Vagina (tissue), 2 donors: ENCODE data around the gene ITGAV. TPM values are rescaled to one million over a fixed set of nuclear protein-coding genes. Genes with fewer than 3 reads are reported as not detected.

ENCODE experiments used
- DNase-seq, 2 donors: peaks; one replicate each; pipeline ENCODE4 v3.0.0-alpha.2; 2017; ENCODE audit errors: extremely low spot score in 2 of 2
- H3K27ac ChIP-seq: fragments of 200-600 bp; sonication (generic); one replicate; pipeline ENCODE4 v1.5.1; 2019
- H3K27me3 ChIP-seq: fragments of 200-600 bp; sonication (generic); one replicate; pipeline ENCODE4 v1.5.1; 2019
- H3K36me3 ChIP-seq, 2 donors: fragments of 200-600 bp; sonication (generic); one replicate each; pipeline ENCODE4 v1.5.1; 2017 to 2019
- H3K4me1 ChIP-seq: fragments of 200-600 bp; sonication (generic); one replicate; pipeline ENCODE4 v1.5.1; 2019
- H3K4me3 ChIP-seq, 2 donors: fragments of 200-600 bp; sonication (generic); 1 replicate in 1 of 2; 2 replicates in 1 of 2; pipeline ENCODE4 v1.5.1; 2016 to 2019
- H3K9me3 ChIP-seq: fragments of 200-600 bp; sonication (generic); one replicate; pipeline ENCODE4 v1.5.1; 2019
- POLR2A ChIP-seq, 2 donors: fragments of 450-650 bp; IDR thresholded peaks; one replicate each; pipeline ENCODE4 v1.6.1; 2017; ENCODE audit warnings: antibody characterized with exemption in 2 of 2, mild to moderate bottlenecking in 2 of 2, moderate library complexity in 2 of 2
- POLR2AphosphoS5 ChIP-seq, 2 donors: sonication (generic); formaldehyde crosslinking; IDR thresholded peaks; one replicate each; pipeline ENCODE4 v1.9.0; 2017; ENCODE audit warnings: antibody characterized with exemption in 2 of 2, mild to moderate bottlenecking in 2 of 2, low read depth in 1 of 2; ENCODE audit not compliant: insufficient read depth in 1 of 2
- intact Hi-C: fragments of 100-400 bp; cut with DNase I; formaldehyde crosslinking; loops from one replicate; pipeline ENCODE4 v1.15.1; 2023
- total RNA-seq: library from RNA; depleted of rRNA; stranded (reverse); fragments of >200 nt; gene quantifications from one replicate; pipeline ENCODE4 v1.2.3, GENCODE V29; 2016
- TF ChIP-seq, protein P1 (sequence below), 3 experiments: fragments of 450-650 bp in 2 of 3; fragments of 200-600 bp in 1 of 3; sonication (generic) in 1 of 3; IDR thresholded peaks; one replicate each; pipeline ENCODE4 v1.5.1; 2017 to 2019; ENCODE audit warnings: antibody characterized with exemption in 3 of 3, mild to moderate bottlenecking in 2 of 3, moderate library complexity in 2 of 3

The ITGAV gene
- total RNA-seq, 1 donor from 2014 or later: 55.0 TPM

DNA sequence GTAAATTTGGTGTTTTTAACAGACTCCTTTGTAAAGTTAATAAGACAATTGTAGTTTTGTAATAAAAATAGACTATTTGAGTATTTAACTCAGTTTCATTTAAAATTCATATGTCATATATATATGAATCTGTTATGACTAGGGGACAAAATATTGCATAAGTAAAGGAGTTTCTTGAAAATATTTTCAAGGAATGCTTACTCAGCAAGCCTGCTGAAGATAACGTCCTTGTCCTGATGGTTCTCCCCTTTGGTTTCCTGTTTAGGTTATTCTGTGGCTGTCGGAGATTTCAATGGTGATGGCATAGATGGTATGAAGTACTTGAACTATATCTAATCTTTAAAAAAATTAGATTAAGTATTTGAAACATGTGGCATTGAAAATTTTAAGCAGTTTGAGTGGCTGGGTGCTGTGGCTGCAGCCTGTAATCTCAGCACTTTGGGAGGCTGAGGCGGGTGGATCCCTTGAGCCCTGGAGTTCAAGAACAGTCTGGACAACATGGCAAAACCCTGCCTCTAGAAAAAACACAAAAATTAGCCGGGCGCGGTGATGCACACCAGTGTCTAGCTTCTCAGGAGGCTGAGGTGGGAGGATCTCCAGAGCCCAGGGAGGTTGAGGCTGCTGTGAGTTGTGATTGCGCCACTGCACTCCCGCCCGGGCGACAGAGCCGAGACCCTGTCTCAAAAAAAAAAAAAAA is 47.1 kb downstream of the ITGAV start:
- Histone ChIP-seq H3K9me3 (no peaks in the 10 kb centered on the region), H3K27me3 (no peaks in the 10 kb centered on the region), H3K4me3 (no peak overlapping the region), H3K4me1 (no peaks in the 10 kb centered on the region), H3K36me3 (peaks cover 0 to 4% of the 10 kb centered on the region in 2 donors), H3K27ac (no peak overlapping the region)
- no peak for DNase-seq
- TF ChIP-seq POLR2AphosphoS5 (IDR thresholded peaks at IDR 0.05; ENCODE audit: insufficient read depth in 1 of 2, low read depth in 1 of 2) (no peak), POLR2A (IDR thresholded peaks at IDR 0.05) (no peak)
- TF ChIP-seq, protein P1, sequence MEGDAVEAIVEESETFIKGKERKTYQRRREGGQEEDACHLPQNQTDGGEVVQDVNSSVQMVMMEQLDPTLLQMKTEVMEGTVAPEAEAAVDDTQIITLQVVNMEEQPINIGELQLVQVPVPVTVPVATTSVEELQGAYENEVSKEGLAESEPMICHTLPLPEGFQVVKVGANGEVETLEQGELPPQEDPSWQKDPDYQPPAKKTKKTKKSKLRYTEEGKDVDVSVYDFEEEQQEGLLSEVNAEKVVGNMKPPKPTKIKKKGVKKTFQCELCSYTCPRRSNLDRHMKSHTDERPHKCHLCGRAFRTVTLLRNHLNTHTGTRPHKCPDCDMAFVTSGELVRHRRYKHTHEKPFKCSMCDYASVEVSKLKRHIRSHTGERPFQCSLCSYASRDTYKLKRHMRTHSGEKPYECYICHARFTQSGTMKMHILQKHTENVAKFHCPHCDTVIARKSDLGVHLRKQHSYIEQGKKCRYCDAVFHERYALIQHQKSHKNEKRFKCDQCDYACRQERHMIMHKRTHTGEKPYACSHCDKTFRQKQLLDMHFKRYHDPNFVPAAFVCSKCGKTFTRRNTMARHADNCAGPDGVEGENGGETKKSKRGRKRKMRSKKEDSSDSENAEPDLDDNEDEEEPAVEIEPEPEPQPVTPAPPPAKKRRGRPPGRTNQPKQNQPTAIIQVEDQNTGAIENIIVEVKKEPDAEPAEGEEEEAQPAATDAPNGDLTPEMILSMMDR (IDR thresholded peaks at IDR 0.05): no peak
- intact Hi-C loops: no loop called here

DNA sequence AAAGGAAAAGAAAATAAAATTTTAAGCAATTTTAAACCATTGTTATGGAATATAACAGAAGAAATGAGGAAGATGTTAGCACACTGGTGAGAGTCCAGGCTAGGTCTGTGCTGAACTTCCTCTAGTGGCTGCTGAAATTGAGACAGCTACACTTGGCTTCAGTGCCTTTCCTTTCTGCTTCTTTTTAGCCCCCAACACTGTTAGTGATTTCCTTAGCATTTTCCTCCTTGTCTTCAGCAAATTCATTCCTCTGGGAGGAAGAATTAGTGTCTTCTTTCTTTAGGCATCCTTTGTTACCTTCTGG is 47.6 kb downstream of the ITGAV start:
- H3K27me3 ChIP-seq: no peaks in the 10 kb centered on the region
- intact Hi-C loops: no loop called here
- no peaks in the 10 kb centered on the region for H3K9me3 ChIP-seq
- TF ChIP-seq POLR2A (IDR thresholded peaks at IDR 0.05) (no peak), POLR2AphosphoS5 (IDR thresholded peaks at IDR 0.05; ENCODE audit: insufficient read depth in 1 of 2, low read depth in 1 of 2) (no peak)
- TF ChIP-seq, protein P1 (IDR thresholded peaks at IDR 0.05): no peak
- peaks cover 0 to 5% of the 10 kb centered on the region in 2 donors for H3K36me3 ChIP-seq
- H3K4me1 ChIP-seq: no peaks in the 10 kb centered on the region
- DNase-seq: no peak
- no peak overlapping the region for H3K4me3 ChIP-seq
- H3K27ac ChIP-seq: no peak overlapping the region

DNA sequence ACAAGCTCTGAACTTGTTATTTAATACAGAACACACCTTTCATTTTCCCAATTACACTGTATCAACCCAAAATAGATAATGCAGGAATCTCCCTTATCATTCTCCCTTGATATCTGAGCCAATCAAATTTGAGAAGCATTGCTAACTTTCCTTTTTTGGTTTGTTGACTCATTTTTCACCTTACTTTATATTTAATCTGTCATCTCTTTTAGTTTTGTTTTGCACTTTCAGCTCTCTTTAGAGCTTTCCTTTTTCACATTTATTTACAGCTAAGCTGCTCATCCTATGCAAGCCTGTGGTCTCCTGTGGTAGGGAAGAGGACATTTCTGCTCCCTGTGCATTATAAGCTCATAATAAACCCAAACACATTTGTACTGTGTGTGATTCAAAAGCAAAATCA is 50.1 kb downstream of the ITGAV start:
- H3K36me3 ChIP-seq: peaks cover 0 to 24% of the 10 kb centered on the region in 2 donors
- no peaks in the 10 kb centered on the region for H3K27me3 ChIP-seq
- no peaks in the 10 kb centered on the region for H3K4me1 ChIP-seq
- TF ChIP-seq POLR2AphosphoS5 (IDR thresholded peaks at IDR 0.05; ENCODE audit: insufficient read depth in 1 of 2, low read depth in 1 of 2) (no peak), POLR2A (IDR thresholded peaks at IDR 0.05) (no peak)
- TF ChIP-seq, protein P1 (IDR thresholded peaks at IDR 0.05): no peak
- intact Hi-C loops: loop anchor here (5.0 kb wide), 1 partner anchor 138 kb away; no protein-coding TSS in a partner anchor
- no peak overlapping the region for H3K27ac ChIP-seq
- no peak overlapping the region for H3K4me3 ChIP-seq
- no peak for DNase-seq
- H3K9me3 ChIP-seq: no peaks in the 10 kb centered on the region

DNA sequence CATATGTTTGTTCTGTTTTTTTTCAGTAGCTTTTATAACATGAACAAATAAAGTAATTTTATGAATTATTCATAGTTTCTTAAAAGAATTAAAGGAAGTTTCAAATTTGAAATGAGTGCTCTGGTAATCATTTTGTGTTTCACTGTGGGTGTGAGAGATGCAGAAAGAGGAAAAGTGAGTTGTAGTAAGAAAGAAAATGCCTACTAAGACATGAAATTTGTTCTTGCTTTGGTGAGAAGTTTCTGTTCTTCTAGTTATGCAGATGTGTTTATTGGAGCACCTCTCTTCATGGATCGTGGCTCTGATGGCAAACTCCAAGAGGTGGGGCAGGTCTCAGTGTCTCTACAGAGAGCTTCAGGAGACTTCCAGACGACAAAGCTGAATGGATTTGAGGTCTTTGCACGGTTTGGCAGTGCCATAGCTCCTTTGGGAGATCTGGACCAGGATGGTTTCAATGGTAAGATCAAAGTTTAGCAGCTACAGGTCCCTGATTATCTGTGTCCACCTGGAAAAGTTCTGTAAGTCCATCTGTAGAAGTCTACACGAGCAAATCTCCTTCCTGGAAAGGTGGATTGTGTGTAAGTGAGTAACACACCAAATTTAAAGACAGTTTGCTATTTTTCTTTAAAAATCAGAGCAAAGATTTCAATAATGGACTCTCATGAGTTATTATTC is 51.4 kb downstream of the ITGAV start:
- no peak for TF ChIP-seq POLR2AphosphoS5 (IDR thresholded peaks at IDR 0.05; ENCODE audit: insufficient read depth in 1 of 2, low read depth in 1 of 2)
- TF ChIP-seq, protein P1 (IDR thresholded peaks at IDR 0.05): no peak
- TF ChIP-seq POLR2A (IDR thresholded peaks at IDR 0.05): no peak
- intact Hi-C loops: loop anchor here (5.0 kb wide), 1 partner anchor 139 kb away; no protein-coding TSS in a partner anchor
- no peaks in the 10 kb centered on the region for H3K9me3 ChIP-seq
- no peak overlapping the region for H3K27ac ChIP-seq
- no peak overlapping the region for H3K4me3 ChIP-seq
- DNase-seq: no peak
- no peaks in the 10 kb centered on the region for H3K4me1 ChIP-seq
- H3K36me3 ChIP-seq: peaks cover 0 to 20% of the 10 kb centered on the region in 2 donors
- no peaks in the 10 kb centered on the region for H3K27me3 ChIP-seq

DNA sequence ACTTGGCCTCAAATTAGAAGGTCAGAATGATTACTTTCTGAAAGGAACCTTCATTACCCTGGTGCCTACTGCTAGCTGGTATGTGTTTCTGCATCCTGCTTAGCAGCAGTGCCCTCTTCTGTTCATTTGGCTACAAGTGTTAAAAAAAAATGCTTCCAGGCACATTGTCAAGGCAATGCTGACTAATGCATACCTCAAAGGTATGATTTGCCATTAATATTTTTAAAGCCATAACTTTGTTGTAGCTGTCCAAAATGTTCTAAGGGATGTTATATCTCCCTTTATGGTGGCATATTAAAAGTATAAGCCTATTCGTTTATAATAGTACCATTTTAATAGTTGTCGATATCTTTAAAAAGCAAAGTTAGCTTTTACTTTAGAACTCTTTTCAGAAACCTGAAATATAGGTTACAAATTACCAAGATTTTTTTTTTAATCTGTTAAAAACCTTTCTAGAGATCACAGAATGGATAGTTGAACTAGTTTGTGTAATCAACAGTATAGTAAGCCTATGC is 52.0 kb downstream of the ITGAV start:
- H3K27ac ChIP-seq: no peak overlapping the region
- no peak overlapping the region for H3K4me3 ChIP-seq
- TF ChIP-seq POLR2A (IDR thresholded peaks at IDR 0.05): no peak
- peak in 1 of 2 donors; percentile 40 for TF ChIP-seq POLR2AphosphoS5 (IDR thresholded peaks at IDR 0.05; ENCODE audit: insufficient read depth in 1 of 2, low read depth in 1 of 2)
- TF ChIP-seq, protein P1 (IDR thresholded peaks at IDR 0.05): peak; percentile 2 to 71 (median 47)
- H3K9me3 ChIP-seq: no peaks in the 10 kb centered on the region
- H3K27me3 ChIP-seq: no peaks in the 10 kb centered on the region
- H3K4me1 ChIP-seq: no peaks in the 10 kb centered on the region
- H3K36me3 ChIP-seq: peaks cover 0 to 24% of the 10 kb centered on the region in 2 donors
- intact Hi-C loops: loop anchor here (5.0 kb wide), 1 partner anchor 140 kb away; no protein-coding TSS in a partner anchor
- no peak for DNase-seq
